ENCODE measurements around the gene THRSP. TPM values are rescaled to one million over a fixed set of nuclear protein-coding genes. Genes with fewer than 3 reads are reported as not detected.

The THRSP gene
- polyA plus RNA-seq, 2 of the 4 experiments (the other 2 are of a cell fraction) = not detected

- CTCF ChIA-PET = interaction anchor here (0.6 to 1.1 kb wide), 4 partner anchors 11 to 499 kb away, joined by 3 to 5 read pairs (median 4); partner anchors contain the start of gene NDUFC2
- no peaks in the 10 kb centered on the region for H3K9me3 ChIP-seq
- H3K4me1 ChIP-seq = no peaks in the 10 kb centered on the region
- H3K4me2 ChIP-seq = no peak overlapping the region
- TF ChIP-seq ZNF302 (CRISPR knock-in tag; IDR thresholded peaks at IDR 0.05) = no peak
- TF ChIP-seq RCOR1 (IDR thresholded peaks at IDR 0.05; ENCODE audit: low read depth, low read length) = no peak
- TF ChIP-seq RFX5 (IDR thresholded peaks at IDR 0.05) = no peak
- TF ChIP-seq ZC3H11A (IDR thresholded peaks at IDR 0.05) = no peak
- no peak for TF ChIP-seq ATOH8 (CRISPR knock-in tag; IDR thresholded peaks at IDR 0.05; ENCODE audit: low read depth)
- no peak for TF ChIP-seq HES2 (IDR thresholded peaks at IDR 0.05)
- TF ChIP-seq NR3C1 (IDR thresholded peaks at IDR 0.05) = no peak
- no peak for TF ChIP-seq HDAC2 (IDR thresholded peaks at IDR 0.05)
- no peak for TF ChIP-seq GATA3 (IDR thresholded peaks at IDR 0.05; ENCODE audit: borderline replicate concordance)
- no peak for TF ChIP-seq RNF2 (IDR thresholded peaks at IDR 0.05; ENCODE audit: borderline replicate concordance, low read depth)
- TF ChIP-seq, protein P1, sequence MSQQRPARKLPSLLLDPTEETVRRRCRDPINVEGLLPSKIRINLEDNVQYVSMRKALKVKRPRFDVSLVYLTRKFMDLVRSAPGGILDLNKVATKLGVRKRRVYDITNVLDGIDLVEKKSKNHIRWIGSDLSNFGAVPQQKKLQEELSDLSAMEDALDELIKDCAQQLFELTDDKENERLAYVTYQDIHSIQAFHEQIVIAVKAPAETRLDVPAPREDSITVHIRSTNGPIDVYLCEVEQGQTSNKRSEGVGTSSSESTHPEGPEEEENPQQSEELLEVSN (IDR thresholded peaks at IDR 0.05; ENCODE audit: borderline replicate concordance, low read depth) = no peak
- no peak for TF ChIP-seq TP53 (CRISPR knock-in tag; IDR thresholded peaks at IDR 0.05)
- no peak for TF ChIP-seq RARB (CRISPR knock-in tag; IDR thresholded peaks at IDR 0.05)
- TF ChIP-seq NFE2L2 (conservative IDR thresholded peaks at IDR 0.05; ENCODE audit: low read length) = no peak
- no peak for TF ChIP-seq ZSCAN20 (CRISPR knock-in tag; IDR thresholded peaks at IDR 0.05)
- TF ChIP-seq CTCF (IDR thresholded peaks at IDR 0.05) = no peak
- DNase-seq (ENCODE audit: low read depth in 1 of 2, low spot score in 1 of 2) = no peak
- no peak overlapping the region for H3K27ac ChIP-seq
- 76% methylated on average over 2 of the region's 2 CpGs for WGBS (ENCODE audit: missing lambda C conversion rate)
- no peak for ATAC-seq
- POLR2A ChIA-PET = no interaction called here
- no peak for FAIRE-seq
- H3K4me3 ChIP-seq = no peak overlapping the region
Measured at GRCh38 chr11:78065203-78065602, 1.5 kb downstream of the THRSP start.

DNA sequence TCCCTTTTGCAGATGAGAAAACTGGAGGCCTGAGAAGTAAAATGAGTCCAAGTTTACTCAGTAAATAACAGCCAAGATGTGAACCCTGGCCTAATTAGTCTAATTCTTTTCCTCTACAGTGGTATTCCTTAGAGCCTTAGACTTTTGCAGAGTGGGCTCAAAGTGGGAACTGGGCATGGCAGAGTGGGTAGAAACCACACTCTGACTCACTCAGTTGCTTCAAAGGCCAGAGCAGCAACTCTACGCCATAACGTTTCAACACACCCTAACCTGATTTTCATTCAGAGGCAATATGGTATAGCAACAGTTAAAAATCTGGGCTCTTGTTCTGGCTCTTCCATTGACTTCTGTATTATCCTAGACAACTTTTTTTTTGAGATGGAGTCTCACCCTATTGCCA, 2.8 kb downstream of the THRSP start:
- Histone ChIP-seq H3K4me1 (no peaks in the 10 kb centered on the region), H3K27ac (no peak overlapping the region), H3K4me3 (no peak overlapping the region), H3K4me2 (no peak overlapping the region), H3K9me3 (no peaks in the 10 kb centered on the region)
- no peak for FAIRE-seq
- ChIA-PET POLR2A (no interaction called here), CTCF (interaction anchor here (1.0 kb wide), 1 partner anchor 498 kb away, joined by 5 read pairs; no protein-coding TSS in a partner anchor)
- DNase-seq (ENCODE audit: low read depth in 1 of 2, low spot score in 1 of 2) = no peak
- no peak for ATAC-seq
- TF ChIP-seq NPAS2 (CRISPR knock-in tag; IDR thresholded peaks at IDR 0.05; ENCODE audit: borderline replicate concordance) (no peak), RAD21 (conservative IDR thresholded peaks at IDR 0.05 in 1 of 2, IDR thresholded peaks at IDR 0.05 in 1 of 2) (no peak), KDM1A (IDR thresholded peaks at IDR 0.05; ENCODE audit: low read depth) (no peak), TFCP2L1 (CRISPR knock-in tag; IDR thresholded peaks at IDR 0.05) (no peak), SREBF2 (IDR thresholded peaks at IDR 0.05) (no peak), CBX2 (IDR thresholded peaks at IDR 0.05; ENCODE audit: borderline replicate concordance, low read depth) (no peak), RFX5 (IDR thresholded peaks at IDR 0.05) (no peak)
- TF ChIP-seq, protein P2, sequence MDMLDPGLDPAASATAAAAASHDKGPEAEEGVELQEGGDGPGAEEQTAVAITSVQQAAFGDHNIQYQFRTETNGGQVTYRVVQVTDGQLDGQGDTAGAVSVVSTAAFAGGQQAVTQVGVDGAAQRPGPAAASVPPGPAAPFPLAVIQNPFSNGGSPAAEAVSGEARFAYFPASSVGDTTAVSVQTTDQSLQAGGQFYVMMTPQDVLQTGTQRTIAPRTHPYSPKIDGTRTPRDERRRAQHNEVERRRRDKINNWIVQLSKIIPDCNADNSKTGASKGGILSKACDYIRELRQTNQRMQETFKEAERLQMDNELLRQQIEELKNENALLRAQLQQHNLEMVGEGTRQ (IDR thresholded peaks at IDR 0.05) = no peak
- 82% methylated on average over 2 of the region's 2 CpGs for WGBS (ENCODE audit: missing lambda C conversion rate)

Data from A549 (cell line).